Measurements from ENCODE around the gene DDI1. TPM values are rescaled to one million over a fixed set of nuclear protein-coding genes. Genes with fewer than 3 reads are reported as not detected.

The DDI1 gene
- total and polyA plus RNA-seq, 12 donors = 0.08 TPM; not detected in 11

DNA sequence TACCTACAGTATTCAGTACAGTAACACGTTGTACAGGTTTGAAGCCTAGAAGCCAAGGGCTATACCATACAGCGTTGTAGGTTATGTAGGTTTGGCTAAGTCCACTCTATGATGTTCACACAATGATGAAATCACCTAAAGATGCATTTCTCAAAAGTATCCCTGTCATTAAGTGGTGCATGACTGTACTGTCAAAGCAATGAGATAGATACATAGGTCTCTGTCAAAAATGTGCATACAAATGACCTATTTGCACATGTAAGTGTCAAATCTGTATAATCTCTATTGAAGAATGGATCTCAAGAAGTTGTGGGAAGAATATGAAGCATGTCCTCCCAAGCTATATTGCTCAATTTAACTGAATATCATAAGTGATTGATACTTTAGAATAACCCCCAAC, 11.9 kb upstream of the DDI1 start:
- no peaks in the 10 kb centered on the region for H3K9me3 ChIP-seq (replicated peaks in 1 of 3)
- intact Hi-C loops (cut with DNase I) = no loop called here
- H3K36me3 ChIP-seq (replicated peaks in 1 of 2) = no peaks in the 10 kb centered on the region
- TF ChIP-seq CTCF (IDR thresholded peaks at IDR 0.05) (no peak), POLR2A (IDR thresholded peaks at IDR 0.05) (no peak)
- 88 to 98% (median 96%) methylated on average over 2 of the region's 2 CpGs for WGBS, 4 donors
- peaks cover 0 to 9% of the 10 kb centered on the region in 2 donors for H3K4me1 ChIP-seq (replicated peaks in 1 of 2)
- H3K4me3 ChIP-seq = no peak overlapping the region
- no peak for DNase-seq
- H3K27ac ChIP-seq = no peak overlapping the region
- no peaks in the 10 kb centered on the region for H3K27me3 ChIP-seq

- no peaks in the 10 kb centered on the region for H3K36me3 ChIP-seq (replicated peaks in 1 of 2)
- H3K9me3 ChIP-seq (replicated peaks in 1 of 3) = no peaks in the 10 kb centered on the region
- intact Hi-C loops (cut with DNase I) = no loop called here
- no peak overlapping the region for H3K4me3 ChIP-seq
- no peak overlapping the region for H3K27ac ChIP-seq
- TF ChIP-seq CTCF (IDR thresholded peaks at IDR 0.05) (no peak), POLR2A (IDR thresholded peaks at IDR 0.05) (no peak)
- H3K4me1 ChIP-seq (replicated peaks in 1 of 2) = peaks cover 10 to 12% of the 10 kb centered on the region in 2 donors
- no peak for DNase-seq
- no peaks in the 10 kb centered on the region for H3K27me3 ChIP-seq
- WGBS, 4 donors = 42 to 53% (median 46%) methylated on average over 3 of the region's 3 CpGs
Observed at GRCh38 chr11:104028476-104029263, 7.8 kb upstream of the DDI1 start.

- peak overlapping the region in 1 of 4 donors; percentile 10 for H3K4me3 ChIP-seq
Observed at GRCh38 chr11:104033134-104033533, 3.3 kb upstream of the DDI1 start.

DNA sequence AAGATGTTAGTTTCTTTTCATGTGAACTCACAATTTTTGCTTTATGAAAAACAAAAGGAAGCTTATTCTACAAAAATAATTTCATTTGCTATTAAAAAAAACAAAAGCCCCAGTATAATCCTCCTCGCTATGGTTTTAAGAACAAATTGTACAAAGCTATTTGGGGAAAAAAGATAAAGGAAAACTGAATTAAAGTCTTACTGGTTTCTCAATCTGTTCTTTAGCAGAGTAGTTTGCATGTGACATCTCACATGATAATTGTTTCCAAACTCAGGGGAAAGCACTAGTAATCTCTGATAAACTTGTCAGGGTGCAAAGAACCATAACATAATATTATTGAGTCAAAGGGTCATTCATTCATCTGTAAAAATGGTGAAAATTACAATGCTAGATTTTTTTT, 2.9 kb upstream of the DDI1 start:
- H3K9me3 ChIP-seq (replicated peaks in 1 of 3) = no peaks in the 10 kb centered on the region
- H3K27ac ChIP-seq = peak overlapping the region in 3 of 5 donors; percentile 6 to 42 (median 39)
- peaks cover 14 to 17% of the 10 kb centered on the region in 2 donors for H3K4me1 ChIP-seq (replicated peaks in 1 of 2)
- WGBS, 4 donors = 24 to 45% (median 28%) methylated on average over 1 of the region's 1 CpG
- DNase-seq = no peak
- TF ChIP-seq CTCF (IDR thresholded peaks at IDR 0.05) (no peak), POLR2A (IDR thresholded peaks at IDR 0.05) (no peak)
- peak overlapping the region in 1 of 4 donors; percentile 10 for H3K4me3 ChIP-seq
- H3K27me3 ChIP-seq = no peaks in the 10 kb centered on the region
- no peaks in the 10 kb centered on the region for H3K36me3 ChIP-seq (replicated peaks in 1 of 2)
- intact Hi-C loops (cut with DNase I) = no loop called here

More at GRCh38 chr11:104033134-104033533, 3.3 kb upstream of the DDI1 start:
- H3K27ac ChIP-seq = peak overlapping the region in 3 of 5 donors; percentile 6 to 42 (median 39)
- peak; percentile 63 to 85 (median 75) for DNase-seq
- no peaks in the 10 kb centered on the region for H3K36me3 ChIP-seq (replicated peaks in 1 of 2)
- H3K27me3 ChIP-seq = no peaks in the 10 kb centered on the region
- TF ChIP-seq POLR2A (IDR thresholded peaks at IDR 0.05) = no peak
- TF ChIP-seq CTCF (IDR thresholded peaks at IDR 0.05) = no peak
- intact Hi-C loops (cut with DNase I) = no loop called here
- H3K9me3 ChIP-seq (replicated peaks in 1 of 3) = no peaks in the 10 kb centered on the region
- peaks cover 16 to 17% of the 10 kb centered on the region in 2 donors for H3K4me1 ChIP-seq (replicated peaks in 1 of 2)

Data from adrenal gland (tissue), 12 donors.